Aorta (tissue), 5 donors: Measurements from ENCODE around the gene HAUS7. TPM values are rescaled to one million over a fixed set of nuclear protein-coding genes. Genes with fewer than 3 reads are reported as not detected.
A peak's percentile ranks its signal among the peaks of the same experiment; 100 is the strongest.

Experiments used
- ATAC-seq: fragments of 200-7000 bp; cut with Tn5 transposase; one replicate; pipeline ENCODE4 v1.9.1; 2022; ENCODE audit warnings: moderate library complexity; ENCODE audit not compliant: low FRiP score
- DNase-seq, 2 donors: peaks; one replicate each; pipeline ENCODE4 v3.0.0-alpha.2; 2020
- H3K27ac ChIP-seq, 2 donors: one replicate each; pipeline ENCODE4 v1.5.1; 2013; ENCODE audit warnings: low read length in 2 of 2, mild to moderate bottlenecking in 2 of 2, moderate library complexity in 2 of 2, control low read depth in 1 of 2, inconsistent platforms in 1 of 2, low read depth in 1 of 2
- H3K27me3 ChIP-seq, 2 donors: one replicate each; pipeline ENCODE4 v1.6.1; 2013; ENCODE audit warnings: control low read depth in 1 of 2, low read length in 1 of 2, mild to moderate bottlenecking in 1 of 2, moderate library complexity in 1 of 2; ENCODE audit not compliant: insufficient read depth in 2 of 2, control insufficient read depth in 1 of 2
- H3K36me3 ChIP-seq, 2 donors: one replicate each; pipeline ENCODE4 v1.6.1; 2013; ENCODE audit warnings: control low read depth in 1 of 2, low read length in 1 of 2, mild to moderate bottlenecking in 1 of 2; ENCODE audit not compliant: insufficient read depth in 2 of 2, control insufficient read depth in 1 of 2
- H3K4me1 ChIP-seq, 2 donors: one replicate each; pipeline ENCODE4 v1.6.1; 2013; ENCODE audit warnings: low read length in 2 of 2, control low read depth in 1 of 2, mild to moderate bottlenecking in 1 of 2, moderate library complexity in 1 of 2; ENCODE audit not compliant: insufficient read depth in 2 of 2, control insufficient read depth in 1 of 2
- H3K4me3 ChIP-seq, 2 donors: one replicate each; pipeline ENCODE4 v1.5.1; 2013; ENCODE audit warnings: low read length in 2 of 2, control low read depth in 1 of 2, mild to moderate bottlenecking in 1 of 2
- H3K9me3 ChIP-seq: one replicate; pipeline ENCODE4 v1.6.1; 2013; ENCODE audit warnings: mild to moderate bottlenecking, low read length; ENCODE audit not compliant: control insufficient read depth
- WGBS, 2 donors: extraction: QIAGEN DNeasy Blood & Tissue Kit; methylation state at CpG; one replicate each; pipeline ENCODE4 v1.1.7; 2013; 5-methylcytosine and 5-hydroxymethylcytosine counted together
- intact Hi-C, 2 donors: fragments of 100-400 bp; cut with DNase I; formaldehyde crosslinking; loops; one replicate each; pipeline versions ENCODE4 v1.14.2 to v1.15.0; 2022
- polyA plus RNA-seq, 2 donors: library from polyadenylated mRNA; stranded (reverse); fragments of 200-250 nt; gene quantifications; one replicate each; pipeline ENCODE4 v1.2.3, GENCODE V29; 2013
- total RNA-seq, 2 donors: library from RNA; stranded (reverse); fragmentation: NEBNext Ultra II Directional; extraction: Animal tissue kit (Norgen Biotek cat#: 25700); gene quantifications; one replicate each; pipeline ENCODE4 v1.2.1, GENCODE V29; 2021
- donor health status: healthy with polysubstance abuse.
- donor health status: Bipolar disorder and iron deficiency.
- donor health status: DM: no; HTN: no; CAD: no.
- donor health status: DM: no; HTN: no; CAD: no.
- donor health status: DM: yes; HTN: yes; CAD: no.

HAUS7 gene
- total and polyA plus RNA-seq, 4 donors, result 33.1 to 686 (median 55.3) TPM

DNA sequence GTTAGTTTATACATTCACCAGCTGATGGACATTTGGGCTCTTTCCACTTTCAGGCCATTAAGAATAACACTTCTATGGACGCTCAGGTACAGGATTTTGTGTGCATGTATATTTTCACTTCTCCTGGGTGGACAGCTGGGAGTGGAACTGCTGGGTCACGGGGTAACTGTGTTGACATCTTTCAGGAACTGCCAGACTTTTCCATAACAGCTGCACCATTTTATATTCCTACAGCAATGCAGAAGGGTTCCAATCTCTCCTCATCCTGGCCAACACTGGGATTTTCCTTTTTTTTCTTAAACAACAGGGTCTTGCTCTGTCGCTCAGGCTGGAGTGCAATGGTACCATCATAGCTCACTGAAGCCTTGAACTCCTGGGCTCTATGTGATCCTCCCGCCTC, 11.9 kb downstream of the HAUS7 start:
- Histone ChIP-seq H3K27ac (no peak overlapping the region), H3K27me3 (no peaks in the 10 kb centered on the region), H3K4me1 (no peaks in the 10 kb centered on the region), H3K36me3 (no peaks in the 10 kb centered on the region), H3K4me3 (no peak overlapping the region), H3K9me3 (no peaks in the 10 kb centered on the region)
- WGBS, 2 donors, result 89 to 93% methylated on average over 4 of the region's 4 CpGs
- ATAC-seq, result no peak
- intact Hi-C loops, result no loop called here
- no peak for DNase-seq

DNA sequence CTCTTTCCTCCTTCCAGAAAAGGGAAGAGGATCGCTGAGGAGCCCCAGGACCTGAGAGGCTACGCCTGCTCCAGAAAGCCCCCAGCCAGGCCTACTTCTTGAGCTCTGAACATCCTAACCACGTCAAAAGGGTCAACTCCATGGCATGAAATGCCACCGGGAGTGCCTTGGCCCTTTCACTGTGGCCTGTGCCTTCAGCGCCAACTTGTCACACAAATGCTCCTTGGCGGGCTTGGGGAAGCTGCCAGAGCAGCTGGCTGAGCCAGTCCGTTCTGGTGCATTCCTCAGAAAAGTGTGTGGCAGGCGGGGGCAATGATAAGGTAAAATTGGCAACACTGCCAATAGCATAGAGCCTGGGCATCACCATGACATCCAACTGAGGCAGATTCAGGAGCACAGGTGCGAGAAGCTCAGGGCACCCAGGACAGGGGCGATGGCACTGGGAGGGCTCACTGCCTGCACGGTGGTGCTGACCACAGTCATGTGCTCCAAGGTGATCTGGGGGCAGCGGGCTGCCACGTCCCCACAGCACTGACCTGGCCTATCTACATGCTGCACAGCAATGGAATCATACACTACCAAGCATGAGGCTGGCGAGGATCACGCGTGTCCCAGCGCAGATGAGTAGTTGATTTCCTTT, 12.4 kb downstream of the HAUS7 start:
- no peaks in the 10 kb centered on the region for H3K4me1 ChIP-seq
- no peak overlapping the region for H3K4me3 ChIP-seq
- no peaks in the 10 kb centered on the region for H3K27me3 ChIP-seq
- no peak overlapping the region for H3K27ac ChIP-seq
- 84 to 86% methylated on average over 17 of the region's 17 CpGs for WGBS, 2 donors
- H3K36me3 ChIP-seq, result no peaks in the 10 kb centered on the region
- peak; percentile 25 to 59 for DNase-seq
- intact Hi-C loops, result no loop called here
- H3K9me3 ChIP-seq, result no peaks in the 10 kb centered on the region
- no peak for ATAC-seq

DNA sequence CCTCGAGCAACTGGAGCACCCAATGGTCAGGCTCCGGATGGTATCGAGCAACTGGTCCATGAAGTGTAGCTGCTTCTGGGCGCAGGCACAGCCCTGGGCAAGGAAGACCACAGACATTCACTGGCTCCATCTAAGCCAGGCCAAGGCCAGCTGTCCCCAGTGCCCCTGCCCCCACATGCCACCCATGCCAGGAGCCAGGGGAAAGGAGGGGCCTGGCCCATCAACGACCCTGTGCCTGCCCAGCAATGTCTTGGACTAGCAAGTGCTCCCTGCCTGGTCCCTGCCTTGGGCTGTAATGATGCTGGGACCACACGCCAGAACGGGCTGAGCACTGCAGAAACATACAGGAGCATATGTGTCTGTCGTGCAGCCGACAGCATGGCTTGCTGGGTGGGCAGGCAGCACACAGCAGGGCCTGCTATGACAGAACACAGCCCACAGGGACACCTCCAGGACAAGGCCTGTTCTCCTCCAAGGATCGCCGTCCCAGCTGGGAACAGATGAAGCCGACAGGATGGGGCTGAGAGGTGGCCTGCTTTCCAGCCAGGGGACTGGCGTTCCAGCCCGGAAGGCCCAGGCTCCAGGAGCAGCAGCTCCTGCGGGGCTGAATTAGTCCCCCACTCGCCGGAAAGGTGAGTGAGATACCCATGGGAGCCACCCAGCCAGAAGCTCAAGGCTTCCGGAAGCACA, 13.1 kb downstream of the HAUS7 start:
- Histone ChIP-seq H3K27ac (no peak overlapping the region), H3K27me3 (no peaks in the 10 kb centered on the region), H3K4me3 (no peak overlapping the region), H3K36me3 (no peaks in the 10 kb centered on the region), H3K9me3 (no peaks in the 10 kb centered on the region), H3K4me1 (no peaks in the 10 kb centered on the region)
- intact Hi-C loops, result no loop called here
- peak; percentile 36 to 62 for DNase-seq
- 87 to 88% methylated on average over 18 of the region's 18 CpGs for whole genome bisulfite sequencing, 2 donors
- ATAC-seq, result no peak

DNA sequence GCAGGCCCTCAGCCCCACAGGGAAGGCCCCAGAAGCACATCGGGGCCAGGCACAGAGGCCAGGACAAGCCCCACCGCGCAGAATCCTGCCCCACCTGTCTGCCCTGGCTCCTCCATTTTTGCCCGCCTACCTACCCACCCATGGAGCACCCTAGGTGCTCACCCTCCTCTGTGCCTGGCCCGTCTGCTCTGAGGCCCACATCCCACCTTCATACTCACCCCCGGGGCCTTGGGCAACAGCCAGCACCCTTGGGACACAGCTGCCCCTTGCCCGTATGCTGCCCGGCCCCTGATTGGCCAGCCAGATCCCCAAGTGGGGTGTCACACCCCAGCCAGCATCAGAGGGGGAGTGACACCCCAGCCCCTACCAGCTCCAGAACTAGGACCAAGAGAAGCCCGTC, 13.7 kb downstream of the HAUS7 start:
- no peak overlapping the region for H3K4me3 ChIP-seq
- ATAC-seq, result no peak

DNA sequence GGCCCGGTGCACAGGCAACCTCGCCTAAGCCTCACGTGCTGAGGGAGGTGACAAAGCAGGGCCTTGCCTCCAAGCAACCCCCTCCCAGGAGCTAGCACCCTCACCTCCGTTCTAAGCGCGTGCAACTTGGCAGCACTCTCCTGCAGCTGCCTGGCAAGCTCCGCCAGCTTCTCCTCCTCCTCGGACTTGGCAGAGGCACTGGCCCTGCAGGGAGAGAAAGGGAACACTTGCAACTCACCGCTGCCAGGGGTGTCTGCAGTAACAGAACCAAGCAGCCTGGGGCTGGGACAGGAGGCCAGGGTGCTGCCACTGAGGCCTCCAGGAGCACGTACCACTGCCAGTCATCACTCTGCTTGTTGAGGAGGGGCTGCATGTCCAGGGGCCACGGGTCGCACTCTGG, 14.2 kb downstream of the HAUS7 start:
- Histone ChIP-seq H3K9me3 (no peaks in the 10 kb centered on the region), H3K27me3 (no peaks in the 10 kb centered on the region), H3K4me3 (no peak overlapping the region), H3K4me1 (no peaks in the 10 kb centered on the region), H3K27ac (no peak overlapping the region), H3K36me3 (no peaks in the 10 kb centered on the region)
- peak in 1 of 2 donors; percentile 63 for DNase-seq
- intact Hi-C loops, result no loop called here
- ATAC-seq, result no peak
- WGBS, 2 donors, result 45 to 61% methylated on average over 12 of the region's 12 CpGs

More for the DNA sequence above, 13.7 kb downstream of the HAUS7 start:
- 85 to 90% methylated on average over 9 of the region's 9 CpGs for WGBS, 2 donors
- H3K9me3 ChIP-seq, result no peaks in the 10 kb centered on the region
- no peaks in the 10 kb centered on the region for H3K36me3 ChIP-seq
- intact Hi-C loops, result no loop called here
- H3K27me3 ChIP-seq, result no peaks in the 10 kb centered on the region
- peak in 1 of 2 donors; percentile 31 for DNase-seq
- H3K4me1 ChIP-seq, result no peaks in the 10 kb centered on the region
- no peak overlapping the region for H3K27ac ChIP-seq

DNA sequence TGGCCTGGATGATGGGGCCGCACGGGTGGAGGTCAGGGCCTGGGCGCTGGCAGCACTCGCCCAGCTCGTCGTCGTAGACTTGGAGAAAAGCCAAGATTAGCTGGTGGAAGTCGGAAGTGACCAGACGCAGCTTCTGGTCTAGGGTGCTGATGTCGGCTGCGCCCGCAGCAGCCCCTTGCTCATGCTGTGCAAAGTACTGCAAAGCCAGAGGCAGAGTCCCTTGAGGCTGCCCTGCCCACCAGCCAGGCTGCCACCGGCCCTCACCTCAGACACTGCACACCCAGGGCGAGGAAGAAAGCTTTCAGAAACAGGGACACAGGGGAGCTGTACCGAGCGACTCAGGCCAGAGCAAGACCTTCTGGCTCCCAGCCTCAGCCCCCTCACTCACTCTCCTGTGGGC, 14.8 kb downstream of the HAUS7 start:
- Histone ChIP-seq H3K4me3 (no peak overlapping the region), H3K27me3 (no peaks in the 10 kb centered on the region), H3K27ac (no peak overlapping the region), H3K36me3 (no peaks in the 10 kb centered on the region), H3K4me1 (no peaks in the 10 kb centered on the region), H3K9me3 (no peaks in the 10 kb centered on the region)
- intact Hi-C loops, result no loop called here
- WGBS, 2 donors, result 73 to 85% methylated on average over 16 of the region's 16 CpGs
- ATAC-seq (no peak), DNase-seq (peak in 1 of 2 donors; percentile 43)

DNA sequence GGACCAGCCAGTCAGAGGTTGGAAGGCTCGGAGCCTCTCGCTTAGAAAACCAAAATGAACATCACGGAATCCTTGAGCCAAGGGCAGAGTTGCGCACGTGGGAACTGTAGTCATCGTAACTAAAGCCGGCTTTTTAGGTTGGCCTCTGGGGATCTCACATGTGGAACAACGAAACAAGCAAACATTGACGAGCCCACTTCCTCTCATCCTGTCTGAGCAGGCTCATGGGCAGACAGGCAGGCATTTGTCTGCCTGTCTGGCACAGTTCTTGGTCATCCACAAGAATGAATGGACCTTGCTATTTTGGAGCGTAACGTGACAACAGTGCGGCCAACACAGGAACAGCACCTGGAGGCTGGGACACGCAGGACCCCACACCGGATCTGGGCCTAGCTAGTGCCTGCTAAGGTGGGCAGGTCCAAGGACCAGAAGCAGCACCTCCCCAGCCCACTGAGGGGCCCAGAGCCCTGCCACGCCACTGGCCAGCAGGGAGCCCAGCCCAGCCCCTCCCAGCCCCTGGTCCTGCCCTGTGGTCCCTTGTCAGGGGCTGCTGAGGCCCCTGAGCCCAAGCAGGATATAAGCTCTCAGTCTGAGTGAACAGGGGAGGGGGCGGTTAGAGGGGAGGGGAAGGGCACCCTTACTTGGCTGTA, 15.3 kb downstream of the HAUS7 start:
- Histone ChIP-seq H3K9me3 (no peaks in the 10 kb centered on the region), H3K27me3 (no peaks in the 10 kb centered on the region), H3K27ac (no peak overlapping the region), H3K4me3 (no peak overlapping the region), H3K36me3 (no peaks in the 10 kb centered on the region), H3K4me1 (no peaks in the 10 kb centered on the region)
- ATAC-seq (peak; percentile 37), DNase-seq (peak in 1 of 2 donors; percentile 39)
- WGBS, 2 donors, result 93 to 94% methylated on average over 16 of the region's 16 CpGs
- intact Hi-C loops, result no loop called here

DNA sequence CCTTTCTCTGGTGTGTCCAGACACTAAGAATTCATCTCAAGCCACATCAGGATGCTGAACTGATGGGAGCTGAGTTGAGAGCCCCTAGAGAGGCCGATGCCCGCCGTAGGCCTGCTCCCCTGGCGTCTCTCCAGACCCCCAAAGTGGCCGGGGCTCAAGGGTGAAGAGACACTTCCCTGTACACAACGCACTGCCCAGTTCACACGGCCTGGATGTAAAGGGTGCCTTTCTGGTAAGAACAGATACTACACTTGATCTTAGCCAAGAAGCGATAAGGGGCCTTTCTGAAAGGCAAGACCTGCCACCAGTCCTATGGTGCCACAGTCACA, 19.5 kb downstream of the HAUS7 start:
- H3K27me3 ChIP-seq, result no peaks in the 10 kb centered on the region
- no peak for DNase-seq
- H3K9me3 ChIP-seq, result no peaks in the 10 kb centered on the region
- no peak overlapping the region for H3K27ac ChIP-seq
- H3K4me3 ChIP-seq, result no peak overlapping the region
- peaks cover 0 to 1% of the 10 kb centered on the region in 2 donors for H3K36me3 ChIP-seq
- H3K4me1 ChIP-seq, result no peaks in the 10 kb centered on the region
- 80 to 90% methylated on average over 8 of the region's 8 CpGs for WGBS, 2 donors
- no peak for ATAC-seq
- intact Hi-C loops, result no loop called here
